HEK293 (cell line): Measurements from ENCODE around the gene ATOH7.
A peak's percentile ranks its signal among the peaks of the same experiment; 100 is the strongest.
"Not testable (repeated sequence)": the region's sequence is repeated elsewhere in the genome, so short reads cannot be mapped to it uniquely, and the experiment has no call there.

ENCODE experiments used
- CTCF ChIA-PET: fragments of 350-600 bp; formaldehyde crosslinking; extraction: SDS; loops from one replicate; lab custom pipeline; 2021; ENCODE audit warnings: antibody characterized with exemption; lab: Yijun Ruan, JAX
- POLR2A ChIA-PET: fragments of 300-600 bp; formaldehyde crosslinking; extraction: SDS; loops from one replicate; lab custom pipeline; 2020; ENCODE audit warnings: antibody characterized with exemption, inconsistent platforms; lab: Yijun Ruan, JAX
- H3K27ac ChIP-seq: fragments of 200-500 bp; sonication (Bioruptor generic); 2 replicates; pipeline ENCODE4 v1.5.1; 2014; ENCODE audit warnings: low read depth, low read length, control low read depth, inconsistent platforms; ENCODE audit errors: extremely low read depth
- H3K36me3 ChIP-seq, 2 experiments: fragments of 200-500 bp in 1 of 2; sonication (Bioruptor generic) in 1 of 2; 1 replicate in 1 of 2; 2 replicates in 1 of 2; pipeline ENCODE4 v1.5.1; 2014 to 2017; ENCODE audit warnings: inconsistent platforms in 2 of 2, low read length in 2 of 2; ENCODE audit not compliant: control insufficient read depth in 2 of 2, insufficient read depth in 1 of 2
- H3K4me1 ChIP-seq: fragments of 200-500 bp; sonication (Bioruptor generic); 2 replicates; pipeline ENCODE4 v1.5.1; 2014; ENCODE audit warnings: mild to moderate bottlenecking, low read length, inconsistent platforms; ENCODE audit not compliant: control insufficient read depth, insufficient read depth
- H3K4me3 ChIP-seq: 2 replicates; pipeline ENCODE4 v1.5.1; 2011; ENCODE audit warnings: low read depth, mild to moderate bottlenecking, control low read depth, low read length, moderate library complexity
- H3K9me3 ChIP-seq: fragments of 200-500 bp; sonication (Bioruptor generic); 2 replicates; pipeline ENCODE4 v1.5.1; 2014; ENCODE audit warnings: low read depth, low read length, inconsistent platforms; ENCODE audit not compliant: control insufficient read depth, insufficient read depth
- AEBP2 ChIP-seq: fragments of 450-650 bp; formaldehyde crosslinking; IDR thresholded peaks from 2 replicates; pipeline ENCODE4 v1.5.1; 2016; ENCODE audit warnings: missing biosample characterization, missing genetic modification characterization, borderline replicate concordance
- INSM2 ChIP-seq: fragments of 450-650 bp; formaldehyde crosslinking; IDR thresholded peaks from 2 replicates; pipeline ENCODE4 v1.5.1; 2016; ENCODE audit warnings: missing biosample characterization, missing genetic modification characterization
- MEIS1 ChIP-seq: sonication (generic); formaldehyde crosslinking; IDR thresholded peaks from 2 replicates; pipeline ENCODE4 v1.8.1; 2022; ENCODE audit warnings: missing genetic modification reagents, mild to moderate bottlenecking, borderline replicate concordance
- OVOL3 ChIP-seq: fragments of 450-650 bp; formaldehyde crosslinking; IDR thresholded peaks from 2 replicates; pipeline ENCODE4 v1.5.1; 2016; ENCODE audit warnings: missing biosample characterization, missing genetic modification characterization
- ZFP69B ChIP-seq: fragments of 450-650 bp; formaldehyde crosslinking; IDR thresholded peaks from 2 replicates; pipeline ENCODE4 v1.5.1; 2016; ENCODE audit warnings: missing biosample characterization, missing genetic modification characterization
- ZNF121 ChIP-seq: fragments of 450-650 bp; formaldehyde crosslinking; IDR thresholded peaks from 2 replicates; pipeline ENCODE4 v1.5.1; 2016; ENCODE audit warnings: missing biosample characterization, missing genetic modification characterization
- ZNF132 ChIP-seq: fragments of 450-650 bp; formaldehyde crosslinking; IDR thresholded peaks from 2 replicates; pipeline ENCODE4 v1.5.1; 2017; ENCODE audit warnings: missing biosample characterization, missing genetic modification characterization, borderline replicate concordance
- ZNF148 ChIP-seq: fragments of 450-650 bp; formaldehyde crosslinking; IDR thresholded peaks from 2 replicates; pipeline ENCODE4 v1.5.0; 2017; ENCODE audit warnings: missing biosample characterization, missing genetic modification characterization, borderline replicate concordance
- ZNF239 ChIP-seq: fragments of 450-650 bp; formaldehyde crosslinking; IDR thresholded peaks from 2 replicates; pipeline ENCODE4 v1.5.1; 2016; ENCODE audit warnings: missing biosample characterization, missing genetic modification characterization
- ZNF280C ChIP-seq: fragments of 450-650 bp; formaldehyde crosslinking; IDR thresholded peaks from 2 replicates; pipeline ENCODE4 v1.5.1; 2016; ENCODE audit warnings: missing biosample characterization, missing genetic modification characterization
- ZNF362 ChIP-seq: fragments of 450-650 bp; formaldehyde crosslinking; IDR thresholded peaks from 2 replicates; pipeline ENCODE4 v1.5.1; 2016; ENCODE audit warnings: missing biosample characterization, missing genetic modification characterization
- ZNF473 ChIP-seq: fragments of 450-650 bp; formaldehyde crosslinking; IDR thresholded peaks from 2 replicates; pipeline ENCODE4 v1.5.1; 2017; ENCODE audit warnings: missing biosample characterization, missing genetic modification characterization
- ZNF585B ChIP-seq: fragments of 450-650 bp; formaldehyde crosslinking; IDR thresholded peaks from 2 replicates; pipeline ENCODE4 v1.5.1; 2016; ENCODE audit warnings: missing biosample characterization, missing genetic modification characterization
- ZNF645 ChIP-seq: fragments of 450-650 bp; formaldehyde crosslinking; IDR thresholded peaks from 2 replicates; pipeline ENCODE4; 2016; ENCODE audit warnings: missing biosample characterization, missing genetic modification characterization
- ZNF664 ChIP-seq: fragments of 450-650 bp; formaldehyde crosslinking; IDR thresholded peaks from 2 replicates; pipeline ENCODE4 v1.5.1; 2016; ENCODE audit warnings: missing biosample characterization, missing genetic modification characterization
- ZNF670 ChIP-seq: fragments of 450-650 bp; formaldehyde crosslinking; IDR thresholded peaks from 2 replicates; pipeline ENCODE4 v1.5.1; 2016; ENCODE audit warnings: missing biosample characterization, missing genetic modification characterization, low read depth
- ZNF792 ChIP-seq: fragments of 450-650 bp; formaldehyde crosslinking; IDR thresholded peaks from 2 replicates; pipeline ENCODE4 v1.5.1; 2016; ENCODE audit warnings: missing biosample characterization, missing genetic modification characterization
- ZSCAN5A ChIP-seq: fragments of 450-650 bp; formaldehyde crosslinking; IDR thresholded peaks from 2 replicates; pipeline ENCODE4 v1.5.1; 2016; ENCODE audit warnings: missing biosample characterization, missing genetic modification characterization

ATOH7 gene

GRCh38 chr10:68195776-68196175 is 36.1 kb downstream of the ATOH7 start:
- POLR2A ChIA-PET: interaction anchor here (0.7 kb wide), 1 partner anchor 86 kb away, joined by 7 read pairs; the partner anchor contains the start of gene MYPN
- peak; percentile 44; the same call in 1 of the 2 replicates for TF ChIP-seq ZNF121 (tag by site-specific recombination)
- H3K4me3 ChIP-seq, H3K27ac ChIP-seq, H3K4me1 ChIP-seq, H3K36me3 ChIP-seq, H3K9me3 ChIP-seq, CTCF ChIA-PET: not testable (repeated sequence)

GRCh38 chr10:68194290-68194689 is 37.6 kb downstream of the ATOH7 start:
- TF ChIP-seq INSM2 (no peak), ZNF362 (tag by site-specific recombination) (no peak), ZNF132 (tag by site-specific recombination) (no peak), ZNF585B (tag by site-specific recombination) (no peak), AEBP2 (tag by site-specific recombination) (no peak), ZNF664 (tag by site-specific recombination) (no peak), OVOL3 (tag by site-specific recombination) (no peak), ZSCAN5A (no peak), ZNF239 (tag by site-specific recombination) (no peak)
- no peaks in the 10 kb centered on the region for H3K36me3 ChIP-seq
- H3K9me3 ChIP-seq: no peaks in the 10 kb centered on the region
- CTCF ChIA-PET: interaction anchor here (0.7 to 1.0 kb wide), 2 partner anchors 8 to 12 kb away, joined by 3 to 4 read pairs; no protein-coding TSS in a partner anchor
- POLR2A ChIA-PET: no interaction called here
- H3K4me1 ChIP-seq: no peaks in the 10 kb centered on the region
- H3K27ac ChIP-seq: no peak overlapping the region
- H3K4me3 ChIP-seq: no peak overlapping the region

GRCh38 chr10:68192113-68192512 is 39.8 kb downstream of the ATOH7 start:
- CTCF ChIA-PET: no interaction called here
- H3K27ac ChIP-seq: no peak overlapping the region
- TF ChIP-seq ZNF670 (no peak), ZNF792 (tag by site-specific recombination) (no peak), ZNF148 (no peak), ZNF645 (no peak), ZNF473 (tag by site-specific recombination) (no peak), MEIS1 (CRISPR knock-in tag) (no peak), ZSCAN5A (no peak), ZFP69B (tag by site-specific recombination) (no peak), ZNF280C (tag by site-specific recombination) (no peak)

More at GRCh38 chr10:68192113-68192512, 39.8 kb downstream of the ATOH7 start:
- H3K9me3 ChIP-seq: no peaks in the 10 kb centered on the region
- no peaks in the 10 kb centered on the region for H3K4me1 ChIP-seq
- H3K36me3 ChIP-seq: no peaks in the 10 kb centered on the region
- POLR2A ChIA-PET: no interaction called here
- H3K4me3 ChIP-seq: no peak overlapping the region
